Femur (tissue), 1 donor: ENCODE results near the gene TLR8.

Experiments used
- DNase-seq: peaks from one replicate; pipeline ENCODE4 v3.0.0-alpha.2; 2017

The TLR8 gene

DNA sequence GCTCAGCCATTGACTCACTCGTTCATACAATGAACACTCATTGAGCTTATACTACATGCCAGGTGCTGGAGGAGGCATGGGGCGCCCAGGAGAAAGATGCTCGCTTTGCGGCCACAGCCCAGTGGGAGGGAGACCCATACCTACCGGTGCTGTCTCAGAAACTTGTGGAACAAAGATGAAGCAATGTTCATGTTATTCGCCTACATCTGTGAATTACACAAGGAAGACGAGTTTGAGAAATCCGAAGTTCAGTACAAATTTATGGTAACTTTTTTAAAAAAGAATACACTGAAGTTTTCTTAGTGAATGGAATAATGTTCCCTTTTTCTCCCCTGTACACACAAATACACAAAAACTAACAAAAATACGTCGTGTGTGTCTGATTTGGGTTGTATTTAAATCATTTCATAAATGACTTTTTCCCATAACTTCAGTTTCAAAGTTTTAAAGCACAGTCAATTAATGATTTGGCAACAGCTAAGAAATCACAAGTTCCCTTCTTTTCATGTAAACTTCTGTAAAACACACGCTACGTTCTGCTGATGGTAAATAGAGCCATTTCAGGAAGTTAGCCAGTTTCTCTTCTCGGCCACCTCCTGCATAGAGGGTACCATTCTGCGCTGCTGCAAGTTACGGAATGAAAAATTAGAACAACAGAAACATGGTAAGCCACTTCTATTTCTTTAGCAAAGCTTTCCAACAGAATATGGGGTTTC, at the start of gene TLR8:
TLR8 (plus strand) TSS at position 575 of the 716 bp plus-strand sequence; CDS start at position 662, 87 bp downstream.
- DNase-seq, result no peak

DNA sequence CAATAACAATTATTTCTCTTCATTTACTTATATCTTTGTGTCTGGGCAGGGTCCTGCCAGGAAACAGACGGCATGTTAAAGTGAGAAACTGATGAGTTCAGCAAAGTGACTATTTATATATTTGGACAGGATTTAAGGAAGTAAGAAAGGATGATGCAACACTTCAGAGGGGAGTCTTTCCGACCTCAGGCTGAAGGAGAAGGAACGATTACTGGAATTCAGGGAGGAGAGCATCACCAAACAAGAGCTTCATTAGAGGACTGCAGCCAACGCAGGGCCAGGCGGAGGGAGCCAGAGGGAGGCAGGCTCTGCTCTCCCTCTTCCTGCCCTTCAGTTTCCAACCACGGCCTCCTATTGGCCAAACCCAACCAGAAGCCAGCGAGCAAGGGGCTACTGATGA, 41.1 kb upstream of the TLR8 start:
- DNase-seq, result no peak

DNA sequence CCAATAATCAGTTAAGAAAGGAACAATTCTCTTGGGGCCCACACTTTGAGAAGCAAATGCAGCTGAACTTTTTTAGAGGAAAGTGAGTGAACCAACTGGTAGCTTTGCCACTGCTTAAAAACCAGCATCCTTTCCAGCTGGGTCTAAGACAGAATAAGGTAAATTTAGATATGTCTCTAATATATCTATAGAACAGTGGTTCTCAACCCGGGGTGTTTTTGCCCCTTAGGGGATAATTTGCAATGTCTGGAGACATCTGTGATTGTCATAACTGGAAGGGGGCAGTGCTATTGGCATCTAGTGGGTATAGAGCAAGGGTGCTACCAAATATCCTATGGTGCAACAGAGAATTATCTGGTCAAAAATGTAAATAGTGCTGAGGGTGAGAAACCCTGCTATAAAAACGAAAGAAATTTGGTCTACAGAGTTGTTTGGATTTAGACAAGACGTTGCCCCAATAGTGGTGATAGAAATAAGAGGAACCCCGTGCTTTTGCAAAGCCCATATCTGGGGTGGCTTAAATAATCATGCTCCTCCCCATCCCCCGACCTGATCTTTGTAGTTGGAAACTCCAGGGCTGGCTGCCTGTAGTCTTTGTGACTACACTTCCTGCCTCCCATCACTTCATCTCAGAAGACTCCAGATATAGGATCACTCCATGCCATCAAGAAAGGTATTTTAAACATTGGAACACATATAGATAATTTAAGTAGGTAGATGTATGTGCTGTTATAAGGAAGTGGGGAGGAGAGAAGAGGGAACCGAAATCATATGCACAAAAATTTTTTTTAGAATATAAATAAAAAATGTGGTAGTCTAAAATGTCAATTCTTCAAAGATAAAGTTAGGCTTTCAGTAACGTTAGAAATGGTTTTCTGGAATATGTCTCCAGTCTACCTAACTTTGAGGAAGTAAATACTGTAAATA, 39.7 kb upstream of the TLR8 start, which contains the start of gene TLR7:
TLR7 (plus strand) TSS at position 622 of the 927 bp plus-strand sequence. CDS start 507 bp downstream, outside the sequence.
- DNase-seq, result no peak

DNA sequence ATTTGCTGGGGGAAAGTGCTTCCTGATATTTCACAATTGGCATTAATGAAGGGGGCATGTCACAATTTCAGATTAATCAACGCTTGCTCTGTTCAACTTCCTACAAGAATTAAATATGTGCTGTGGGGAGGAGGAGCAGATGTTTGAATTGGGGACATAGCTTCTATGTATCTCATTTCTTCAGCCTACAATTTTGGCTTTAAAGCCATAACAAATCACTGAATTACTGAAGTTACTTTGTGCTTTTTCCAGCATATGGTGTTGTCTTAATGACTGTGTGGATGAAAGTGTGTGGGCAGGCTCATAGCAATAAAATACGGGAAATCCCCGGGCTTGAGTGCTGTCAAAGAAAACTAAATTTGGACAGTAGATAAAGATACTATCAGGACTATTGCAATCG, 38.7 kb upstream of the TLR8 start:
- no peak for DNase-seq

DNA sequence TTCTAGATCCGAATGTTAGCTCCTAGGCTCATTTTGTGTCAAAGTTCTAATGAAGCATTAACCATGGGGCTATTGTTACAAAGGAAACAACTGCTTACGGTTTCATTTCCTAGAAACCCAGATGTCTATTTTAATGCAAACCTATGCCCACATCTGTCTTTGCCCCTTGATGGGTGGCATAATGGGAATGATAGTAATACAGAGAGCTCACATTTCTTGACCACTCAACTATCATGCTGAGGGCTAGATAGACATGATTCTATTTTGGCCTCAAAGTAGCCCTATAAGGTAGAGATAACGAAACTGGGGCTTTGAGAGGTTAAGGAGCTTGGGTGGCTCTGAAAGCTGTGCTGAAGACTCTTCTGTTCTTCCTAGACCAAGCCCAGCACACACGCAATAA, 37.7 kb upstream of the TLR8 start:
- no peak for DNase-seq

DNA sequence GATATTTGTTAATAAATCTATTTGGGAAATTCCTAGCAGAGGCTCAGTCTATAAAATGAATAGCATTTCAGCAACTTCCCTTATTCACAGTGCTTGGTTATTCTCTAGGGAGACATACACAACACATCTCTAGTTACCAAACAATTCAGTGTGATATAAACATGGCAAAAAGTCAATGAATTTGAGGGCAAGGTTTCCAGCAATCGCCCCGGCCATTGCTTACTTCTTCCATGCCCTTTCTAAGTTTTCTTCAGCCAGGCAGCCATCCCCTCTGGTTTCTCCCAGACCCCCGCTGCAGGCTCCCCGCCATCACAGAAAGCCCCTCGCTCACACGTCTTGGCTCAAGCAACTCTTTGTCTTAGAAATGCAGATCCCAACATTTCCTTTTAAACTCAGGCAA, 35.2 kb upstream of the TLR8 start:
- DNase-seq, result no peak

DNA sequence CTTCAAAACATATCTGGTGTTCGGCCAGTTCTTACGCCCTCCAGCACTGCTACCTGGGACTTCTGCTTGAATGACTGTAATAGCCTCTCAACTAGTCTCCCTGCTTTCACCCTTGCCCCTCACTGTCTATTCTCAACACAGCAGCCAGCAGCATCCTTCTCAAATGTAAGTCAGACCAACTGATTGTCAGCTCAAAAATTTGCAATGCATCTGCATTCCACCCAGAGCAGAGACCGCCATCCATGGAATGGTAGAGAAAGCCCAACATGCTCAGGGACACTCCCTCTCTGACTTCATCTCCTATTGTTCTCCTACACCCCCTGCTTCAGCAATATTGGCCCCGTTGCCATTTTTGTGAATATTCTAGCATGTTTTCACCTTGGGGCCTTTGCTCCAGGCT, 33.7 kb upstream of the TLR8 start:
- no peak for DNase-seq

DNA sequence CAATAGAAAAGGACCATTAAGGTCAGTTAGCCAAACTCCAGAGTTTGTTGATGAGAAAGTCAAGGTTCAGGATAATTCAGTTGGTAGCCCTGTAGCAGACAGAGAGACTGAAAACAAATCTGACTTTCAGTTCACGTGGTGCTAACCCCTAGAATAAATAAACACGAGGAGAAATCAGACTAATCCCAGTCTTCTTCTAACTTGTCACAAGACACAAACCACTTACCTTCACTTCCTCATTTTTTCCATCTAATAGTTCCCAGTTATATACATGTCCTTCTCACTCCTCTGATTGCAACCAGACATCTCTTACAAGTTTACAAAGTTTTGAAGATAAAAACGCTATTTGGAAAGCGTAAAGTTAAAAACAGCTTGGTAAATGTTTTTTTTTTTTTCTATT, 31.8 kb upstream of the TLR8 start:
- DNase-seq, result no peak

DNA sequence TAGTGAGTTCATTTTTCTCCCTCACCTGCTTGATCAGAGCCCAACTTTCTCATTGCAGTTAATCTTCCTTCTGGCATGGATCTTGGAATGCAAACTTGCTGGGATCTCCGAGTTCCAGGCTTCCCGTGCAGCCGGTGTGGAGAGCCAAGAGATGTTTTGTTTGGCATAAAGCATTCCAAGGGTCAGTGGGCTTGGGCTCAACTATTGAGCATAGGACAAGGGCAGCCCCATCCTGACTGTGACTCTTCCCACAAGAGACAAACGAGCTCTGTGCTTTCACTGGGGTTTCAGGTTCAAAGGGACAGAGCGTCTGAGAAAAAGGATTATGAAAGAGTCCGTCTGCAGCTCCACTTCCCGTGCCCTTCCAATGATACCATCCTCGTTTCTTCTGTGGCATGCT, 29.0 kb upstream of the TLR8 start:
- DNase-seq, result no peak

DNA sequence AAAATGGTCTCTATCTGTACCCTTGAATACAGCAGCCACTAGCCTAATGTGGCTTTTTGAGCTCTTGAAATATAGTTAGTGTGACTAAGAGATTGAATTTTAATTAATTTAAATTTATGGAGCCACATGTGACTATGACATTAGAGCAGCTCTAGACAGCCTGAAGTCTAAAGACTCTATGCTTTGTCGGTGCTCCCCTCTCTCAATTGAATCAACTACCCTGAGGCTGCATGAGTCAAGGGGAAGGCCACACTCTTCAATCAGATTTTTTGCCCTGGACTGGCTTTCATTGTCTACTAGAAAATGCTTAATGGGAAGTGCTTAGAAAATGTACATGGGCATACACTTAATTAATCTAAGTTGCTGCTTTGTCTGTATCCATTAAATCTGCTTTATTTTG, 27.9 kb upstream of the TLR8 start:
- DNase-seq, result no peak

DNA sequence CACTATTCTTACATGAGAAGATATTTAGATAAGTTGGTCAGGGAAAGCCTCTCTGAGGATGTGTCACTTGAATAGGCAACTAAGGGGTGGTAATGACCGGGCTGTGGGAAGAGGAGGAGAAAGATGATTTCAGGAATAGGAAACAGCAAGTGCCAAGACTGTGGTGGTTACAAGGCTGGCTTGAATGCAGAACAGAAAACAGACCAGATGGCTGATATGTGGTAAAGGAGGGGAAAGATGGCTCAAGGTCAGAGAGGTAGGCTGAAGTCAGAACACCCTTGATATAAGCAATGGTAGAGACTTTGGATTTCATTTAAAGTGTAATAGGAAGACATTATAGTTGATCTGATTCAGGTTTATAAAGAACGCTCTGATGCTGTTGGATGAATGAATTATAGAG, 24.5 kb upstream of the TLR8 start:
- DNase-seq, result no peak

DNA sequence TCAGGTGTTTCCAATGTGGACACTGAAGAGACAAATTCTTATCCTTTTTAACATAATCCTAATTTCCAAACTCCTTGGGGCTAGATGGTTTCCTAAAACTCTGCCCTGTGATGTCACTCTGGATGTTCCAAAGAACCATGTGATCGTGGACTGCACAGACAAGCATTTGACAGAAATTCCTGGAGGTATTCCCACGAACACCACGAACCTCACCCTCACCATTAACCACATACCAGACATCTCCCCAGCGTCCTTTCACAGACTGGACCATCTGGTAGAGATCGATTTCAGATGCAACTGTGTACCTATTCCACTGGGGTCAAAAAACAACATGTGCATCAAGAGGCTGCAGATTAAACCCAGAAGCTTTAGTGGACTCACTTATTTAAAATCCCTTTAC, 20.9 kb upstream of the TLR8 start:
- DNase-seq, result no peak

DNA sequence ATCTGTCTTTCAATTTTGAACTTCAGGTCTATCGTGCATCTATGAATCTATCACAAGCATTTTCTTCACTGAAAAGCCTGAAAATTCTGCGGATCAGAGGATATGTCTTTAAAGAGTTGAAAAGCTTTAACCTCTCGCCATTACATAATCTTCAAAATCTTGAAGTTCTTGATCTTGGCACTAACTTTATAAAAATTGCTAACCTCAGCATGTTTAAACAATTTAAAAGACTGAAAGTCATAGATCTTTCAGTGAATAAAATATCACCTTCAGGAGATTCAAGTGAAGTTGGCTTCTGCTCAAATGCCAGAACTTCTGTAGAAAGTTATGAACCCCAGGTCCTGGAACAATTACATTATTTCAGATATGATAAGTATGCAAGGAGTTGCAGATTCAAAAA, 19.9 kb upstream of the TLR8 start:
- DNase-seq, result no peak

DNA sequence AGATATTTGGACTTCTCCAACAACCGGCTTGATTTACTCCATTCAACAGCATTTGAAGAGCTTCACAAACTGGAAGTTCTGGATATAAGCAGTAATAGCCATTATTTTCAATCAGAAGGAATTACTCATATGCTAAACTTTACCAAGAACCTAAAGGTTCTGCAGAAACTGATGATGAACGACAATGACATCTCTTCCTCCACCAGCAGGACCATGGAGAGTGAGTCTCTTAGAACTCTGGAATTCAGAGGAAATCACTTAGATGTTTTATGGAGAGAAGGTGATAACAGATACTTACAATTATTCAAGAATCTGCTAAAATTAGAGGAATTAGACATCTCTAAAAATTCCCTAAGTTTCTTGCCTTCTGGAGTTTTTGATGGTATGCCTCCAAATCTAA, 19.3 kb upstream of the TLR8 start:
- no peak for DNase-seq

DNA sequence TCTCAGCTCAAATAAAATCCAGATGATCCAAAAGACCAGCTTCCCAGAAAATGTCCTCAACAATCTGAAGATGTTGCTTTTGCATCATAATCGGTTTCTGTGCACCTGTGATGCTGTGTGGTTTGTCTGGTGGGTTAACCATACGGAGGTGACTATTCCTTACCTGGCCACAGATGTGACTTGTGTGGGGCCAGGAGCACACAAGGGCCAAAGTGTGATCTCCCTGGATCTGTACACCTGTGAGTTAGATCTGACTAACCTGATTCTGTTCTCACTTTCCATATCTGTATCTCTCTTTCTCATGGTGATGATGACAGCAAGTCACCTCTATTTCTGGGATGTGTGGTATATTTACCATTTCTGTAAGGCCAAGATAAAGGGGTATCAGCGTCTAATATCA, 18.7 kb upstream of the TLR8 start:
- DNase-seq, result no peak

DNA sequence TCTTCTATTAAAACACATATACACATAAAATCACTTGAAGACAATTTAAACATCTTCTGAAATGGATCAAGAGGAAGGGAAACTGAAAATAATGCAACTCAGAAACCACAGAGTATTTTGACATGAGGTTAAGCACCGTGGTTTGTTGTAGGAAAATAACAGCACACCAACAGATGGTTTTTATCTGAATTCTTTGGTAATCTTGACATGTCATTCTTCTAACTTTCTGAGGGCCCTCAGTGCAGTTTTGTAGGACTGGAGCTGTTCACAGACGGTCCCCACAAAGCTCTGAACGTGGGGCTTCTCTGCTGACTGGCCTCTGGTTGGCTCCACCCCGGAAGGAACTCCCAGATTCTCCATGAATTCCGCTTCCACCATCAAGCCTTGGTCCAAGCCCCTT, 16.0 kb upstream of the TLR8 start:
- DNase-seq, result no peak

DNA sequence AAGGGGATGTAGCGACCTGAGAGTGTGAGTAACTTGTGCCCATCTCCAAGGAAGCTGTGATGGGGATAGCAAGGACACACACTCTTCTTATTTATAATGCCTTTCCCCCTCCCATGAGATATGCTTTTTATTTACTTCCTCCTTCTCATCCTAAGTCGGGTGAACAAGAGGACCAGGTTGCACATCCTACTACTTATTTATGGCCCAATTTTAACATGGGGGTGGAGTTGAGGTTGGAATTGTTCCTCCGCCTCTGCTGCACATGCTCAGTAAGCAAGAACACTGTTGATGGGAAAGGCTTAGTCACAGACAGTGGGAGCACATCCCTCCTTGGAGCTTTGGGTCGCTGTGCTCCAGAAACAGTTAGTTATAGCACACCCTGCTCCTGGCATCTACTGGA, 15.2 kb upstream of the TLR8 start:
- DNase-seq, result no peak

DNA sequence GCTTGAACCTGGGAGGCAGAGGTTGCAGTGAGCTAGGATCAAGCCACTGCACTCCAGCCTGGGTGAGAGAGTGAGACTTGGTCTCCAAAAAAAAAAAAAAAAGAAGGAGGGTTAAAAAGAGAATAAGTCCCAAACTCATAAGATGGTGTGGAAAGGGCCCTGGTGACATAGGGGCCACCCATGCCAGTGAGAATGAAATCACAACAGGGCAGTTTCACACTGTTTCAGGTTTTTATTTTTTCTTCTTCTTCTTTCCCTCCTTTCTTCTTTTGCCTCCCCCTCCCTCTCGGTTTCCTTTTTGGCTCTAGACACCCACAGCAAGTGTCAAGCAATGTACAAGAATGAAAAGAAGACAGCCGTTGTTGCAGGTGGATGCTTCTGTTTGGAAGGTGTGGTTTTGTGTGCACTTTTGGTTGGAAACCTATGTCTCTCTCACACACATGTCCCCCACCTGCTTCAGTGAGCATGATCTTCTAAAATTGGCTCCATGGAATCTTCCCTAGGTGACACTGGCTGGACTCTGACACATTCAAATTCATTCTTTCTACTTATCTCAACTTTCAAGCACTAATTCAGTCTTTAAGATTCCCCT, 14.4 kb upstream of the TLR8 start:
- DNase-seq, result no peak

DNA sequence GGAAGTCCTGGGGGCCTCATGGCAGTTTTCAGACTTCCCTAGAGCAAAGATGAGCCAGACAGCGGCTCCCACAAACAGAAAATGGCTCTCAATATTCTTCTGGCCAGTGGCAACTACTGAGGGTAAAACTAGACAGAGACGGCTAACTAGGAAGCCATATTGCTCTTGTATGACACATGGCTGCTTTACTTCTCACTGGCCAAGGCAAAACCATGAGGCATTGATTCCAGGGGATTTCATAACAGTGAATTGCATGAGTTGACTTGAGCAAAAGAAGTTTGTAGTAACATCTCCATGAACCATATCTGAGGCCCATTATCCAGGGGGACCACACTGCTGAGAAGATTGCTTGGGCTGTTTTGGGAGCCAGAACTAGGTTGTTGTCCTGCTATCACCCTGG, 13.7 kb upstream of the TLR8 start:
- no peak for DNase-seq

DNA sequence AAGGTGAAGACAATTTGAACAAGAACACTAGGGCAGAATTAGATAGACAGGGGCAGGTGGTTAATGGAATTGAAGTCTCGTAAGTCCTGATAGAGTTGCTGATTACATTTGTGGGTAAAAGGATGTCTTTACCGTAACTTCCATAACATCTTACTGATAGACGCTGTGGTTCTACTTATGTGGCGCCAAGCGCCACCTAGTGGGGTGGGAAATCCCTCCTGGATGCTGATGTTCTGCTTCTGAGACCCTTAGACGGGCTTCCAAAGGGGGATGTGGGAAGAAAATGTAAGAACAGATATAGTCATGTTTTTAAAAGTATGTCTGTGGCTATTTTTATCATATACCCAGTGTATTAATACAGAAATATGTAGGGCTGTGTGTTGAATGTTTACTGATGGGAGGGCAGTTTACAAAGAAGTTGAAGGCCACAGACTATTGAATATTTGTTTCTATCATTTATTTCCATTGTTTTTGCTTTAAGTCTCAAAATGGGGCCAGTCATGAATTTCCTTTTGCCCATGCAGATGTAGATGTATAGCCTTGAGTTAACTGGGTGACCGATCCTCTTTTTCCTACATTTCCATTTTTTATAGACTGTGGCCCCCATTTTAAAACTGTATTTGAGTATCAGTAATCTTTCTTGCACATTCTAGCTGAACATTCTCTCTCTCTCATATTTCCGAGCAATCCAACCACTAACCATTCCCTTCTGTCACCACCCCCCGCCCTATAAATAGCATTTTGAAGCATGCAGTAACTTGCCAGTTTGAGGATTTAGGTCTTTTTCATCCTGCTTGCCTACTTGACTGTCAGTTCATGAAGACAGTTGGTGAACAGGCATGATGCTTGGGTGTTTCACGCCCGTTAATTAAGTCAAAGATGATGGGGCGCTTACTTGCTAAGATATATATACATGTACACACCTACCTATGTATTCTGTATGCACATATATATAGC, 12.1 kb upstream of the TLR8 start:
- no peak for DNase-seq

DNA sequence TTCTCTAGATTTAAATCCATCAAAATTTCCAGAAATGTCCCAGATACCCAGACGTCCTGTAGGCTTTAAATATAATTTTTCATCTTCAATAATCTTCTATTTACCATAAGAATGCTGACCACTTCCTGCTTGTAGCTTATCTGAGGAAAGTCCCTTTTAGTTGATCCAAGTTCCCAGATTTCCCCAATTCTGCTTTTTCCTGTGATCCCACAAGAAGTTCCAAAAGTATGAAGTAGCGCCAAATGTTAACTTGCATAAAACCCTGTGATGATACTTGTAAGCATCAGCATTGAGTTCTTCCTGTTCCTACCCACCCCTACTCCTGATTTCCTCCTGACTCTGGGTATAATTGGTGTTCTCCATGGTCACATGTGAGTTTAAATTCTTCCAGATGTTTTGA, 10.6 kb upstream of the TLR8 start:
- DNase-seq, result no peak

DNA sequence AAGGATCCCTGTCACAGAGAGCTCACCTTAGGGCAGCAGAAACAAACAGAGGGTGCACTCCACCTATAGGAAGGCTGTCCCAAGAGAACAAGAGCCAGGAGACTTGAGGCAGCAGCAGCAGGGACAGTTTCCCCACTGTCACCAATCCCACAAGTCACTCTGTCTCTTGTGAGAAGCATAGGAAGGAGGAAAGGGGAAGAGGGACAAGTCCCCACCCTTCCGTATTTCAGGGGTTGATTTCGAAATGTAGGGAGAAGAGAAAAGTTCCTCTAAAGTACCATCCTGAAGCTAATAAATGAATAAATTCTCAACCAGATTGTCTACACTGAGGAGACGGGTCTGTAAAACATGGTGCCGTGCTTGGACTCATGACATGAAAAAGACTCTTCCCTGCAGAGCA, 9.5 kb upstream of the TLR8 start:
- no peak for DNase-seq

DNA sequence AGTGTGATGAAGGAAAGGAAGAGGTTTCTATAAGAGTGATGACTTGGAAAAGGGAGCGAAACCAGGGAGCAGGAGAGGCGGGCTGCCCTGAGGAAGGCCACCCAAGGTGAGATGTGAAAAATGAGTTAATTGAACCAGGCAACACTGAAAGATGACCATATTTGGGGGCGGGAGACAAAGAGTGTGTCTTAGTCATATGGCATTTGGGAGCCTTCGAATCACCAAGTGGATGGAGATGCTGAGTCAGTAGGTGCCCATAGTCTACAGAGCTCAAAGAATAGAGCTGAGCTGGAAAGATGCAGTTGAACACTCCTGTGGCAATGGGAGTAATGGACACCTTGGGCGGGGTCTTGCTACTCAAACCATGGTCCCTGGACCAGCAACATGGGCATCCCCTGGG, 8.3 kb upstream of the TLR8 start:
- no peak for DNase-seq
